Smooth muscle cell (in vitro differentiated cells): ENCODE measurements around the gene SPIB. TPM values are rescaled to one million over a fixed set of nuclear protein-coding genes. Genes with fewer than 3 reads are reported as not detected.

Experiments
- DNase-seq: peaks from one replicate; lab custom pipeline; 2025; ENCODE audit not compliant: unreplicated experiment; lab: John Stamatoyannopoulos, UW
- H2AFZ ChIP-seq: fragments of 200-600 bp; sonication (generic); 2 replicates; pipeline ENCODE4 v1.6.0; 2016; ENCODE audit warnings: antibody characterized with exemption, low read depth, mild to moderate bottlenecking
- H3F3A ChIP-seq: fragments of 200-600 bp; sonication (generic); 2 replicates; pipeline ENCODE4 v1.6.0; 2017; ENCODE audit warnings: antibody characterized with exemption, low read depth
- H3K27ac ChIP-seq: fragments of 200-600 bp; sonication (generic); 2 replicates; pipeline ENCODE4 v1.5.1; 2016; ENCODE audit warnings: low read depth, mild to moderate bottlenecking
- H3K27me3 ChIP-seq: fragments of 200-600 bp; sonication (generic); 2 replicates; pipeline ENCODE4 v1.6.1; 2016; ENCODE audit warnings: low read depth, mild to moderate bottlenecking
- H3K36me3 ChIP-seq: fragments of 200-600 bp; sonication (generic); 2 replicates; pipeline ENCODE4 v1.5.1; 2016; ENCODE audit warnings: low read depth
- H3K4me1 ChIP-seq: fragments of 200-600 bp; sonication (generic); 2 replicates; pipeline ENCODE4 v1.5.1; 2016; ENCODE audit warnings: low read depth
- H3K4me2 ChIP-seq: fragments of 200-600 bp; sonication (generic); 2 replicates; pipeline ENCODE4 v1.6.0; 2016; ENCODE audit warnings: mild to moderate bottlenecking
- H3K4me3 ChIP-seq: fragments of 200-600 bp; sonication (generic); 2 replicates; pipeline ENCODE4 v1.5.1; 2016; ENCODE audit warnings: mild to moderate bottlenecking
- H3K79me2 ChIP-seq: fragments of 200-600 bp; sonication (generic); 2 replicates; pipeline ENCODE4 v1.6.0; 2016; ENCODE audit warnings: low read depth, mild to moderate bottlenecking
- H3K9ac ChIP-seq: fragments of 200-600 bp; sonication (generic); 2 replicates; pipeline ENCODE4 v1.6.0; 2016; ENCODE audit warnings: low read depth
- H3K9me3 ChIP-seq: fragments of 200-600 bp; sonication (generic); replicated peaks from 2 replicates; pipeline ENCODE4 v1.5.1; 2016; ENCODE audit warnings: low read depth
- H4K20me1 ChIP-seq: fragments of 200-600 bp; sonication (generic); 2 replicates; pipeline ENCODE4 v1.6.0; 2016; ENCODE audit warnings: low read depth
- WGBS: methylation state at CpG from one replicate; pipeline ENCODE4 v1.1.7; 2016; ENCODE audit warnings: low lambda C conversion rate; 5-methylcytosine and 5-hydroxymethylcytosine counted together
- polyA plus RNA-seq: library from polyadenylated mRNA; unstranded; fragments of >200 nt; fragmentation: Nextera tagmentation; extraction: Ambion mirVana; gene quantifications from 2 replicates; pipeline ENCODE4 v1.2.1, GENCODE V29; 2016
- total RNA-seq: library from RNA; depleted of rRNA; stranded (reverse); fragments of >200 nt; gene quantifications from 2 replicates; pipeline ENCODE4 v1.2.3, GENCODE V29; 2014
- TF ChIP-seq, protein P1 (sequence below): fragments of 200-600 bp; sonication (generic); IDR thresholded peaks from 2 replicates; pipeline ENCODE4 v1.5.1; 2017; ENCODE audit warnings: borderline replicate concordance, mild to moderate bottlenecking, antibody characterized with exemption; ENCODE audit not compliant: insufficient read depth, poor library complexity, severe bottlenecking

SPIB gene
- total and polyA plus RNA-seq, 2 experiments from 2014 or later = not detected

DNA sequence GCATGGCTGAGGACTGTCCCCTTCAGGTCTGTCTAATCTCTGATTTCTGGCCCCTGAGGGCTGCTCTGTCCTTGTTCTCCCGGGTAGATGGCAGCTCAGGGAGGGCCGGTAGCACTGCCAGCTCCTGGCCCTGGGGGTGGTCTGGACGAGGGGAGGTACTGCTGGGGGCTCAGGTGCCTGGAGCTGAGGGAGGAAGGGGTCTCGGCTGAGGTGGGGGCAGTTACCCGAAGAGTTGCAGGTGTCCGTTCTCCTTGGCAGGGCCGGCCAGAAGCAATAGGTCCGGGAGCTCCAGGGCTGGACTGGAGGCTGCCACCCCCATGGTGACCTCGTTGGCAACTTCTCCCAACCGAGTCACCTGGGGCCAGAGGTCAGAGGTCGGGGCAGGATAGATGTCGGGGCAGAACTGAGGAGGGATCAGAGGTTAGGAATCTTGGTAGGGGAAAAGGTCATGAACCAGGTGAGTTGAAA is 56.4 kb downstream of the SPIB start:
- Histone ChIP-seq H3K9ac (no peak overlapping the region), H3F3A (peaks cover 6% of the 10 kb centered on the region), H3K27me3 (no peaks in the 10 kb centered on the region), H3K4me1 (peaks cover 7% of the 10 kb centered on the region), H3K36me3 (no peaks in the 10 kb centered on the region), H3K79me2 (peaks cover 16% of the 10 kb centered on the region), H2AFZ (no peak overlapping the region), H3K27ac (no peak overlapping the region), H3K9me3 (no peaks in the 10 kb centered on the region), H3K4me3 (no peak overlapping the region), H4K20me1 (peaks cover 24% of the 10 kb centered on the region), H3K4me2 (no peak overlapping the region)
- TF ChIP-seq, protein P1, sequence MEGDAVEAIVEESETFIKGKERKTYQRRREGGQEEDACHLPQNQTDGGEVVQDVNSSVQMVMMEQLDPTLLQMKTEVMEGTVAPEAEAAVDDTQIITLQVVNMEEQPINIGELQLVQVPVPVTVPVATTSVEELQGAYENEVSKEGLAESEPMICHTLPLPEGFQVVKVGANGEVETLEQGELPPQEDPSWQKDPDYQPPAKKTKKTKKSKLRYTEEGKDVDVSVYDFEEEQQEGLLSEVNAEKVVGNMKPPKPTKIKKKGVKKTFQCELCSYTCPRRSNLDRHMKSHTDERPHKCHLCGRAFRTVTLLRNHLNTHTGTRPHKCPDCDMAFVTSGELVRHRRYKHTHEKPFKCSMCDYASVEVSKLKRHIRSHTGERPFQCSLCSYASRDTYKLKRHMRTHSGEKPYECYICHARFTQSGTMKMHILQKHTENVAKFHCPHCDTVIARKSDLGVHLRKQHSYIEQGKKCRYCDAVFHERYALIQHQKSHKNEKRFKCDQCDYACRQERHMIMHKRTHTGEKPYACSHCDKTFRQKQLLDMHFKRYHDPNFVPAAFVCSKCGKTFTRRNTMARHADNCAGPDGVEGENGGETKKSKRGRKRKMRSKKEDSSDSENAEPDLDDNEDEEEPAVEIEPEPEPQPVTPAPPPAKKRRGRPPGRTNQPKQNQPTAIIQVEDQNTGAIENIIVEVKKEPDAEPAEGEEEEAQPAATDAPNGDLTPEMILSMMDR = no peak
- no peak for DNase-seq
- 88% methylated on average over 12 of the region's 12 CpGs for WGBS

DNA sequence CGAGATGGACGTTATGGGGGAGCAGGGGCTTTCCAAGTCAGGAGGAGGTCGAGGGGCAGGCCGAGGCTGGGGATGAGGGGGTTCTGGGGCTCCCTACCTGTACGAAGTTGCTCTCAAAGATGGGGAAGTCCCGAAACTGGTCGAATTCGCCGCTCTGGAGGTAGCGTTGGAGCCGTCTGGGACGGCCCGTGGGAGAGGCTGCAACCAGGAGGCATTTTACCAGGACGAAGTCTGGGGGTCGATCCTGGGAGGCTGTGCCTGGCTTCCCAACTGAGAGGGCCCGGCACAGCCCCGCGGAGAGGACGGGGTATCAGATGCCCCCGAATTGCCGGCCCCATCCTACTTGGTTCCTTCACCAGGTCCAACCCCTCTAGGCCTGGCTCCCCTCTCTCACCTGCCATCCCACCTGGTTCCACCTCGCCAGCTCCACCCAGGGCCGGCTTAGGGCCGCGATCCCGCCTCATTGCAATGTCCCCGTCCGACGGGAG is 57.0 kb downstream of the SPIB start:
- no peaks in the 10 kb centered on the region for H3K27me3 ChIP-seq
- no peak overlapping the region for H3K9ac ChIP-seq
- H3K4me1 ChIP-seq = peaks cover 7% of the 10 kb centered on the region
- H3F3A ChIP-seq = peaks cover 6% of the 10 kb centered on the region
- peak overlapping the region; percentile 97 for H3K4me3 ChIP-seq
- no peaks in the 10 kb centered on the region for H3K36me3 ChIP-seq
- peaks cover 24% of the 10 kb centered on the region for H4K20me1 ChIP-seq
- TF ChIP-seq, protein P1 = no peak
- no peak overlapping the region for H3K27ac ChIP-seq
- no peaks in the 10 kb centered on the region for H3K9me3 ChIP-seq
- H2AFZ ChIP-seq = no peak overlapping the region
- H3K4me2 ChIP-seq = no peak overlapping the region
- peaks cover 16% of the 10 kb centered on the region for H3K79me2 ChIP-seq
- 70% methylated on average over 18 of the region's 29 CpGs for WGBS
- no peak for DNase-seq

DNA sequence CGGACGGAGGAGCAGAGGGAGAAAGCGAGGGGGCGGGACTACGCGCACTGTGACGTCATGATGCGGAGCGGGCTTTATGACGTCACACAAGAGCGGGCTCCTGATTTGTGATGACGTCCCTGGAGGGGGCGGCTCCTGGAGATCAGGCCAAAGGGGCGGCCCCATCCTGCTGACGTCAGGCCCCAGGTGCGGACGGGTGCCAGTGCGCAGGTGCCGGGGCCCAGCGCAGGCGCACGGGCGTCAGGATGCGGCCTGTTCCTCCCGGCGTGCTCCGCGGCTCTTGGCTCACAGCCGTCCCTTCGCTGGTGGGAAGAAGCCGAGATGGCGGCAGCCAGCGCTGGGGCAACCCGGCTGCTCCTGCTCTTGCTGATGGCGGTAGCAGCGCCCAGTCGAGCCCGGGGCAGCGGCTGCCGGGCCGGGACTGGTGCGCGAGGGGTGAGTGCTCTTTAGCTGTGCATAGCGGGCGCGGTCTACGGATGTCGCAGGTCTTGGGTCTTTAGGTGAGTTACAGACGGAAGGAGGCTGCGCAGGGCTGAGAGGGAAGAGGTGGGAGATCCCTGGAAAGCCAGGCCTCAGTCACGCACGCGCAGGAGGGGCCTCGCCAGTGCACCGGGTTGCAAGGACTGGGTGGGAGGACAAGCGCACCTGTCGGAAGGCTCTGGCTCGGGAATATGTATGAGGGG is 57.6 kb downstream of the SPIB start, which contains the start of the genes EMC10 and GARIN5A:
Gene EMC10 (plus strand): TSS at position 284 of the 683 bp plus-strand sequence. CDS start 38 bp downstream, at position 322.
Gene GARIN5A (minus strand): TSS at position 625 of the 683 bp plus-strand sequence. CDS start 460 bp downstream, at position 165.
- TF ChIP-seq, protein P1 = no peak
- Histone ChIP-seq H3F3A (peaks cover 6% of the 10 kb centered on the region), H2AFZ (peak within 1 kb of the TSS; percentile 100), H3K4me1 (peaks cover 7% of the 10 kb centered on the region), H3K9me3 (no peaks in the 10 kb centered on the region), H3K4me2 (peak within 1 kb of the TSS; percentile 98), H3K27me3 (no peaks in the 10 kb centered on the region), H4K20me1 (peaks cover 24% of the 10 kb centered on the region), H3K27ac (peak within 1 kb of the TSS; percentile 68), H3K4me3 (peak within 1 kb of the TSS; percentile 97), H3K36me3 (no peaks in the 10 kb centered on the region), H3K79me2 (peaks cover 16% of the 10 kb centered on the region), H3K9ac (peak within 1 kb of the TSS; percentile 85)
- DNase-seq = peak; percentile 72
- WGBS = 3% methylated on average over 58 of the region's 58 CpGs
